ENCODE measurements around the gene RTN4RL2. TPM values are rescaled to one million over a fixed set of nuclear protein-coding genes. Genes with fewer than 3 reads are reported as not detected.

Gene RTN4RL2
- polyA plus RNA-seq, 1 donor from 2014 or later = 0.66 TPM

- no peaks in the 10 kb centered on the region for H3K36me3 ChIP-seq (ENCODE audit: insufficient read depth, low read length)
- no peak for TF ChIP-seq REST (IDR thresholded peaks at IDR 0.05; ENCODE audit: borderline replicate concordance)
- no peak for TF ChIP-seq SMC3 (conservative IDR thresholded peaks at IDR 0.05; ENCODE audit: poor library complexity)
- TF ChIP-seq RAD21 (conservative IDR thresholded peaks at IDR 0.05) = no peak
- TF ChIP-seq MXI1 (conservative IDR thresholded peaks at IDR 0.05; ENCODE audit: poor library complexity, severe bottlenecking) = no peak
- TF ChIP-seq POLR2AphosphoS5 (IDR thresholded peaks at IDR 0.05) = no peak
Observed at GRCh38 chr11:57421805-57422204, 38.5 kb upstream of the RTN4RL2 start.

GRCh38 chr11:57422669-57423068, 37.7 kb upstream of the RTN4RL2 start:
- no peaks in the 10 kb centered on the region for H3K9me3 ChIP-seq (ENCODE audit: low read length)
- H3K4me3 ChIP-seq (ENCODE audit: low read length) = no peak overlapping the region
- no peak for TF ChIP-seq TAF1 (IDR thresholded peaks at IDR 0.05; ENCODE audit: low read depth)
- TF ChIP-seq POLR2AphosphoS5 (IDR thresholded peaks at IDR 0.05) = peak; percentile 80
- TF ChIP-seq MXI1 (conservative IDR thresholded peaks at IDR 0.05; ENCODE audit: poor library complexity, severe bottlenecking) = no peak
- peak; percentile 24 for TF ChIP-seq EP300 (conservative IDR thresholded peaks at IDR 0.05; ENCODE audit: poor library complexity, severe bottlenecking)
- peak overlapping the region; percentile 9 for H3K27ac ChIP-seq (ENCODE audit: low read length)
- no peaks in the 10 kb centered on the region for H3K9me2 ChIP-seq (ENCODE audit: insufficient read depth, low read length)
- no peaks in the 10 kb centered on the region for H3F3A ChIP-seq (ENCODE audit: insufficient read depth, low read length, poor library complexity, severe bottlenecking)
- H3K36me3 ChIP-seq (ENCODE audit: insufficient read depth, low read length) = no peaks in the 10 kb centered on the region
- peaks cover 4% of the 10 kb centered on the region for H3K27me3 ChIP-seq (ENCODE audit: insufficient read depth, low read depth, low read length)
- H3K79me2 ChIP-seq (replicated peaks; ENCODE audit: insufficient read depth, low read length) = no peaks in the 10 kb centered on the region
- no peaks in the 10 kb centered on the region for H4K20me1 ChIP-seq (ENCODE audit: insufficient read depth)
- H3K4me2 ChIP-seq (ENCODE audit: low read length) = no peak overlapping the region
- H2AFZ ChIP-seq (ENCODE audit: low read depth, low read length) = no peak overlapping the region
- no peak overlapping the region for H3K9ac ChIP-seq (ENCODE audit: low read length)

More at GRCh38 chr11:57421805-57422204, 38.5 kb upstream of the RTN4RL2 start:
- Histone ChIP-seq H3K27ac (ENCODE audit: low read length) (no peak overlapping the region), H3F3A (ENCODE audit: insufficient read depth, low read length, poor library complexity, severe bottlenecking) (no peaks in the 10 kb centered on the region), H3K9me3 (ENCODE audit: low read length) (no peaks in the 10 kb centered on the region), H3K4me3 (ENCODE audit: low read length) (no peak overlapping the region), H3K27me3 (ENCODE audit: insufficient read depth, low read depth, low read length) (no peaks in the 10 kb centered on the region), H3K9me2 (ENCODE audit: insufficient read depth, low read length) (no peaks in the 10 kb centered on the region), H2AFZ (ENCODE audit: low read depth, low read length) (no peak overlapping the region), H3K4me2 (ENCODE audit: low read length) (no peak overlapping the region), H3K79me2 (replicated peaks; ENCODE audit: insufficient read depth, low read length) (no peaks in the 10 kb centered on the region), H4K20me1 (ENCODE audit: insufficient read depth) (no peaks in the 10 kb centered on the region), H3K9ac (ENCODE audit: low read length) (no peak overlapping the region)

- Histone ChIP-seq H4K20me1 (ENCODE audit: insufficient read depth) (no peaks in the 10 kb centered on the region), H3K9me3 (ENCODE audit: low read length) (no peaks in the 10 kb centered on the region), H2AFZ (ENCODE audit: low read depth, low read length) (no peak overlapping the region), H3K4me3 (ENCODE audit: low read length) (no peak overlapping the region), H3K27me3 (ENCODE audit: insufficient read depth, low read depth, low read length) (peaks cover 4% of the 10 kb centered on the region), H3K9ac (ENCODE audit: low read length) (no peak overlapping the region), H3K79me2 (replicated peaks; ENCODE audit: insufficient read depth, low read length) (no peaks in the 10 kb centered on the region), H3K9me2 (ENCODE audit: insufficient read depth, low read length) (no peaks in the 10 kb centered on the region), H3K36me3 (ENCODE audit: insufficient read depth, low read length) (no peaks in the 10 kb centered on the region), H3F3A (ENCODE audit: insufficient read depth, low read length, poor library complexity, severe bottlenecking) (no peaks in the 10 kb centered on the region), H3K4me2 (ENCODE audit: low read length) (no peak overlapping the region), H3K27ac (ENCODE audit: low read length) (no peak overlapping the region)
- TF ChIP-seq REST (IDR thresholded peaks at IDR 0.05; ENCODE audit: borderline replicate concordance) = no peak
- TF ChIP-seq MXI1 (conservative IDR thresholded peaks at IDR 0.05; ENCODE audit: poor library complexity, severe bottlenecking) = no peak
- no peak for TF ChIP-seq RAD21 (conservative IDR thresholded peaks at IDR 0.05)
- TF ChIP-seq TAF1 (IDR thresholded peaks at IDR 0.05; ENCODE audit: low read depth) = no peak
- TF ChIP-seq SMC3 (conservative IDR thresholded peaks at IDR 0.05; ENCODE audit: poor library complexity) = no peak
- no peak for TF ChIP-seq POLR2AphosphoS5 (IDR thresholded peaks at IDR 0.05)
- TF ChIP-seq EP300 (conservative IDR thresholded peaks at IDR 0.05; ENCODE audit: poor library complexity, severe bottlenecking) = no peak
- no peak for TF ChIP-seq CTCF (IDR thresholded peaks at IDR 0.05; ENCODE audit: poor library complexity, severe bottlenecking)
- TF ChIP-seq EZH2 (IDR thresholded peaks at IDR 0.05; ENCODE audit: borderline replicate concordance, insufficient read depth, low read length, poor library complexity, severe bottlenecking) = no peak
Observed at GRCh38 chr11:57424137-57424791, 36.1 kb upstream of the RTN4RL2 start.
